Measurements from ENCODE around the gene FAM72B. TPM values are rescaled to one million over a fixed set of nuclear protein-coding genes. Genes with fewer than 3 reads are reported as not detected.

FAM72B gene
- 1.5 and 4.6 TPM in 2 replicates for total RNA-seq

GRCh38 chr1:121184290-121185127 lies at the start of gene FAM72B, which contains the start of gene SRGAP2C:
Gene FAM72B (minus strand): TSS chr1:121184340. CDS start chr1:121183489, 851 bp downstream.
Gene SRGAP2C (plus strand): TSS chr1:121184975. CDS start chr1:121187447, 2,472 bp downstream.

Other genes starting within 250 kb of the FAM72B start
- gene SRGAP2C, start 635 bp upstream of the FAM72B start, total RNA-seq: 27.8 and 29.6 TPM in 2 replicates